Uterus (tissue), 2 donors: Measurements from ENCODE around the gene PLXND1.

Experiments
- POLR2A ChIP-seq, 2 donors: fragments of 450-650 bp; IDR thresholded peaks; one replicate each; pipeline ENCODE4 v1.6.1; 2016; ENCODE audit warnings: antibody characterized with exemption in 2 of 2, mild to moderate bottlenecking in 1 of 2, moderate library complexity in 1 of 2
- TF ChIP-seq, protein P1 (sequence below), 4 experiments: fragments of 200-600 bp in 2 of 4; fragments of 450-650 bp in 2 of 4; sonication (generic) in 2 of 4; IDR thresholded peaks; one replicate each; pipeline ENCODE4 v1.5.1; 2016 to 2019; ENCODE audit warnings: antibody characterized with exemption in 4 of 4, mild to moderate bottlenecking in 2 of 4, moderate library complexity in 1 of 4

DNA sequence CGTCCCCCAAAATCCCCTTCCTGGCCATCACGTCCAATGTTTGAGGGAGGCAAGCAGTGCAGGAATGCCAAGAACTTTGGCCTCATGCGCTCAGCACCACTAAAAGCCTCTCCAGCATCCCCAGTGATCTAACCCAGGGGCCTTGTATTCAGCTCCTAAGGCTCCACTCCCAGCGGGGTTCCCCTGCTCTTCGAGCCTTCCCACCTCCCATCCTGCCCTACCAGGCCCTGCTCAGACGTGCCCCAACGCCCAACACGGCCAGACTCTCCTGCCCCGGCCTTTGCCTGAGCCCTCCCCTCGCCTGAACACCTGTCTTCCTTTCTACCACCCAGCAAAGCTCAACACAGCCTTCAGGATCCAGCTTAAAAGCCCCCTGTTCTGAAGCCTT is 30.5 kb downstream of the PLXND1 start:
- TF ChIP-seq, protein P1, sequence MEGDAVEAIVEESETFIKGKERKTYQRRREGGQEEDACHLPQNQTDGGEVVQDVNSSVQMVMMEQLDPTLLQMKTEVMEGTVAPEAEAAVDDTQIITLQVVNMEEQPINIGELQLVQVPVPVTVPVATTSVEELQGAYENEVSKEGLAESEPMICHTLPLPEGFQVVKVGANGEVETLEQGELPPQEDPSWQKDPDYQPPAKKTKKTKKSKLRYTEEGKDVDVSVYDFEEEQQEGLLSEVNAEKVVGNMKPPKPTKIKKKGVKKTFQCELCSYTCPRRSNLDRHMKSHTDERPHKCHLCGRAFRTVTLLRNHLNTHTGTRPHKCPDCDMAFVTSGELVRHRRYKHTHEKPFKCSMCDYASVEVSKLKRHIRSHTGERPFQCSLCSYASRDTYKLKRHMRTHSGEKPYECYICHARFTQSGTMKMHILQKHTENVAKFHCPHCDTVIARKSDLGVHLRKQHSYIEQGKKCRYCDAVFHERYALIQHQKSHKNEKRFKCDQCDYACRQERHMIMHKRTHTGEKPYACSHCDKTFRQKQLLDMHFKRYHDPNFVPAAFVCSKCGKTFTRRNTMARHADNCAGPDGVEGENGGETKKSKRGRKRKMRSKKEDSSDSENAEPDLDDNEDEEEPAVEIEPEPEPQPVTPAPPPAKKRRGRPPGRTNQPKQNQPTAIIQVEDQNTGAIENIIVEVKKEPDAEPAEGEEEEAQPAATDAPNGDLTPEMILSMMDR (IDR thresholded peaks at IDR 0.05), result no peak
- no peak for TF ChIP-seq POLR2A (IDR thresholded peaks at IDR 0.05)
